ENCODE results near the gene PAAF1.

PAAF1 gene

DNA sequence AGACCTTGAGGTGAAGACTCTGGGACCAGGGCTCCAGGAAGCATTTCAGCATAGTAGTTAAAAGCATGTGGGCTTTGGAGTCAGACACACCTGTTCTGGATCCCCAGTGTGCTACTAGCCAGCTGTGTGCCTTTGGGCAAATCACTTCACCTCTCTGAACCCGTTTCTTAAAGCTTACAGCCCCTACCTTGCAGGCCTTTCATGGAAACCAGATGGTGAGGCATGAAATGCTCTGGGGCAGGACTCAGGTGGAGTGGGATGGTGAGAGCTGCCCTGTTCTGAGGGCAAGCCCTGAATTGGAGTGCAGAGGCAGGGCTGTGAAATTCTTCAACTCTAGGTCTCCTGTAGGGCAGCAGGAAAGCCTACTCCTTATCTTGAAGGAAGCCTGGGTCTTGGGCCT lies 95.4 kb downstream of the PAAF1 start:
- no peak for DNase-seq (ENCODE audit: low read depth, low spot score)

DNA sequence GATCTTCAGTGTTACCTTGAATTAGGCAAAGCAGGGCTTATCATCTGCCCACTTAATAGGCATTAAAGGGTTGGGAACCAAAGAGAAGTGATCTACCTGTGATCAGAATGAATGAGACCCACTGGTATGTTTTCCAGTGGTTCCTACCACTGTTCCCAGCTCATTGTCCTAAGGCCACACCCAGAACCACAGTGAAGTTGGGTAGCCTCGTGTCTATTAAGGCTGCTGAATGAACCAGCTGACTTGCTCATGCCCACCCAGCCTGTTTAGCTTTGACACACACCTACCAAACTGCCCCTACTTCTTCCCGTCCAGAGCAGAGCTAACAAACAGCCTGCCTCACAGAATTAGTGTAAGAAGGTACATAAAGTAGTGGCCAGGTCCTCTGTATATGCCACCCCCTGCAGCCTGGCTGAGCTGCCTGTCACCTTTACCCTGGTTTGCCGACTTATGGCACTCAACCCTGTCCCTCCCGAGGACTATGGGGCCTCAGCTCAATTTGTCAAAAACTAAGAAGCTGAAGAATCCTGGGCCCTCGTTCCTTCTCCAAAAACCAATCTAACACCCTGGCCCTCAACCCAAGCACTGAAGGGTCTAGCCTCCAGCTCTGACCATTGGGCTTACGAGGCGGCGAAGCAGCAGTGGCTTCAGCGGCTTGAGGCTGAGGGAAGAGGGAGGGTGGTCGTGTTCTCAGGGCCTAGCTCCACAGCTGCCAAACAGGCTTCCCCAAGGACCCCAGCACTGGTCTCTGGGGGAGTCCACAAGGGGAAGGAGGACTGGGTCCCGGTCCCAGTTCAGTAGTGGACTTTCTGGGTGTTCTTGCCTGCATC lies 96.0 kb downstream of the PAAF1 start:
- DNase-seq (ENCODE audit: low read depth, low spot score) = no peak

DNA sequence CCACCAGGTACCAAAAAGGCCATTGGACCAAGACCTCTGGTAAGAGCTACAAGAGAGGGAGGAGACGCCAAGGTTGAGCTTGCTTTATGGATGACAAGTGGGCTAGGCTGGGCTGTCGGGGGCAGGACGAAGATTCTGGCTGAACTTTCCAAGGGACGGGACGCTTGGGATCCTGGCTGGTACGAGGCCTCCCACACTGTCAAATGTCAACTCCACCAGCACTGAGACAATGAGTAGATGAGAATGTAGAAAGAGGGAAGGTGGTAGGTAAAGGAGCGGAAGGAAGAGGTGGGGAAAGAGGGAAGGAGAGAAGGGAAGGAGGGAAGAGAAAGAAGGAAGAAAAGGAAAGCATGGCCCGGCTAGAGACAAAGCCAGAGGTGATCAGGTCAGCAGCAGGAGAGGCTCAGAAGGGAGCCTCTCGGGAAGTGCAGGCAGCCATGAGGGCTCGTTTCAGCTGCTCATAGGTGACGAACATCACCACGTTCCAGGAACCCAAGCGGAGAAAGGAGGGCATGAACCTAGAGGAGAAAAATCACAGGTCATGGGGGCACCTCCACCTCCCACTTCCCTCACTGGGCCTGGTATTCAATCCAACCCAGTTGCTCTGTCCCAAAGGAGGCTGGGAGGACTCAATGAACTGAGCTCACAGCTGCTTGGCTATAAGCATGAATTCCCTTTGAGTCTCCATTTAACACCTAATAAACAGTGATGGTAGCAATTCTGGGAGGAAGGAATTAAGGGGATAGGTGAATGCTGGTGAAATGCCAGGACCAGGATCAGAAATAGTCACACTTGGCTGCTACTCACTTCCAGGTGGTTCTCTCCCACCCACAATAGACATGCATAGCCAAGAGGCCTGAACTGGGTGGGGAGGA lies 98.0 kb downstream of the PAAF1 start:
- DNase-seq (ENCODE audit: low read depth, low spot score) = no peak

DNA sequence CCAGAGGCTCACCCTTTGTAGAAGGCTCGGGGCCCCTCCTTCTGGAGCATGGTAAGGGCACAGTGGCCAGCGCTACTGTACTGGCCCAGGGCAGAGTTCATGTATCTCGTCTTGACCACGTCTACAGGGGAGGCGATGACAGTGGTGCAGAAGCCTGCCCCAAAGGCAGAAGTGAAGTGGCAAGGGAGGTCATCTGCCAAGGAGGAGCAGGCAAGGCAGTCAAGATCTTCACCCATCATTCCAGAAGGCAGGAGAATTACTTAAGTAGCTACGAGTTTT lies 98.6 kb downstream of the PAAF1 start:
- DNase-seq (ENCODE audit: low read depth, low spot score) = no peak

DNA sequence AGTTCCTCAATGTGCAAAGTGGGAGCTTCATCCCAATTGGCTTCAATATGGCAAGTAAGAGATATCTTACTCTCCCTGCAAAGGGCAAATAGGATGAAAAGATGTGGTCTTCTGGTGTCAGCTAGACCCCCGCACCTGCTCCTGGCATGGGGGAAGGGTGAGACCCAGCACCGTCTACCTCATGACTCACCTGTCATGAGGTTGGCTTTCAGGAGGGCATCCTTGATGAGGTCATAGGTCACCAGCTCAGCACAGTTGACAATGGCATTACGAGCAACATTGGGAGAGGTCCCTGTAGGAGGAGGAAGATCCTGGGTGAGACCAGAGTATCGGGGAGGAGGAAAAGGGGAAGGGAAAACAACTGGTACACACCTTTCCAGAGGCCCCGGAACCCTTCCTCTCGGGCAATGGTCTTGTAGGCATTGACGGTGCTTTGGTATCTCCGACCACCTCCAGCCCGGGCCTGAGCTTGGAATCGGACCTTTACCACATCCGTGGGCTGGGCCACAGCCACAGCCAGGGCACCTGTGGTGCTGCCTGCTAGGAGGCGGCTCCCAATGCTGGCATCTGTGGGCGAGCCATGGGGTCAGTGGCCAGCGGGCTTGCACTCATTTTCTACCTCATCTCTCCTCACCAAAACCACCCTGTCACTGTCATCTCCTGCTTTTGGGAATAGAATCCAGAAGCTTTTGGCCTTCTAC lies 99.8 kb downstream of the PAAF1 start:
- DNase-seq (ENCODE audit: low read depth, low spot score) = no peak

DNA sequence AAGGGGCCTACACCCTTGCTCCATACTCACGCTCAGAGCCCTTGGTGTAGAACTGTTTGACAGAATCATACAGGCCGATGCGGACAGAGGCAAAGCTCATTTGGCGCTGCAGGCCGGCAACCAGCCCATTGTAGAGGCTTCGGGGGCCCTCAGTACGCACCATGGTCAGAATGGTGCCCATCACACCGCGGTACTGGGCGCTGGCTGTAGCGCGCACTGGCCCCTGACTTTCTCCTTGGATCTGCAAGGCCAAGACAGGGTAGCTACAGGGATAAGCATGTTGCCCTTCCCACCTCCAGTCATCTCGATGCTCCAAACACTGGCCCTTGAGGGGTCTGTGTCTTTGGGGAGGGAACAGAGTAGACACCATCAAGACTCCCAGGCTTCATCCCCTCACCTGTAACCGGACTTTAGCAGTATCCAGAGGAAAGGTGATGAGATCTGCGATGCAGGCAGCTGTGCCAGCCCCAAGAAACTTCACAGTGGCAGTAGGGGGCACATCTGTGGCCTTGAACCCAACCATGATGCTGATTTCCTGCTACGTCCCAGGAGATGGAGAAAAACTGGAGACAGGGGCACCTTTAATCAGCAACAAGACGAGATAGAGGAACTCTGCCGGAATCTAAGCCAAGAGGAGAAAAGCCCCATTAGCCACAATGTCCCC lies 101.2 kb downstream of the PAAF1 start:
- DNase-seq (ENCODE audit: low read depth, low spot score) = no peak

DNA sequence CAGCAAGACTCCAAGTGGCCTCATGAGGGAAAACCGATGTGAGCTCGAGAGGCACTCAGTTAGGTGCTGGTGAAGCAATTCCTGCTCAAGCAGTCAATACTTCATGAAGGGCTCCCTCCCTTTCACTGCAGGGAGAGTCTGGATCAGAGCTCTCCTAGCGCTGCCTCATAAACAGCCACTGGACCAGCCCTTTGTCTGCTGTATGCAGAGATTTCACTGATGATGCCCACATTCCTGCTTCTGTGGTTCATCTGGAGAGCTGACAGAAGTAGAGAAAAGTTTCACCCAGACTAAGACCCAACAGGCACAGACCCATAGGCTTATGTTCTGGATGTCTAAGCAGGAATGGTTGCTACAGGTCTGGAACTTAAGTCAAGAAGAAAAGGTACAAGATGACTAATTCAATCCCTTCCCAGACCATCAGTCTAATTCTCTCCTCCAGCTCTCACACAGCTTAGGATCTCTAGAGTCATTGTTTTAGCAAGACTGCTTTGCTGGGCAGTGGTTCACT lies 101.8 kb downstream of the PAAF1 start:
- DNase-seq (ENCODE audit: low read depth, low spot score) = no peak

DNA sequence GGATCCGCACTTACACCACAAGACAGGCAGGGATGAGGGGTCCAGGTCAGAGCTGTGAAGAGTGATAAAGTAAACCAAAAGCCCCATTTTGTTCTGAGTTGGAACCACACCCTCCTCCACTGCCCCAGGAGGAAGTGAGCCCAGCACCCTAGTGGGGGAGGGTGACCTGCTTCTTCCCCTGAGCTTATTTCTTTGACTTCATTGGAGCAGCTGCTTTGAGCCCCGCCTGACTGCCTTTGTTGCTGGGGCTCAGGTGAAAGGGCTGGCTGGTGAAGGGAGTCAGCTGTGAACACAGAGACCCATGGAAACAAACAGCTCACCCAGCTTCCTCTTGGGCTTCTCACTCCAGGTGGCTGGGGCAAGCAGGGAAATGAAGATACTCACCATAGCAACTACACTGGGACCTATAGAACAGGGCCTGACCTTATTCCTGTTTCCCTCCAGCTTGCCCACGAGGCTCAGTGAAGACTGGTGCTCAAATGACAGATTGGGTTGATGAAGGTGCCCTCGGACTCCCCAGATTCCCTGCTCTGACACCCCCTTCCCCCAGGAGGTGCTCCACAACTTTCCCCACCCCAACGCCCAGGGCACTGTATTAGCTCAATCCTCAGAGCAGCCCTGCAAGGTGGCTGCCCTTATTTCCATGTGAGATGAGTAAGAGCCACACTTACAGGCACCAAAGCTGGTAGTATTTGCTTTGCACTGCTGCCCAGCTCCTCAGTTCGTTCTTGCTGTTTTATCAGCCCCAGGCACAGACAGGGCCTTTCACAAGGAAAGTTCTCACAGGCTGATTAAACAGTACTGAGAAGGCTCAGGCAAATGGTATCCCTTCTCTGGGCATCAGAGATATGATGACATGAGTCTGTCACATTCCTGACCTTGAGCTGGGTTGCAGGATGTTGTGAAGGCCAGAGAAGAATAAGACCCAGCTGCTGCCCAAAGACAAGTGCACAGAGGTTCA lies 103.5 kb downstream of the PAAF1 start:
- DNase-seq (ENCODE audit: low read depth, low spot score) = no peak
